Stimulated activated memory B cell treated with anti-CD40 and anti-IgM and Interleukin-4, amounts not matched to agents 10 μg/mL and 1 μg/mL and 100 μg/mL, for 72 hours (primary cell): ENCODE results near the gene PLXDC2.
"Not testable (repeated sequence)": the region's sequence is repeated elsewhere in the genome, so short reads cannot be mapped to it uniquely, and the experiment has no call there.

Experiments used
- ATAC-seq: fragments of 150-1000 bp; cut with Tn5 transposase; 2 replicates; pipeline ENCODE4 v1.10.0; 2021
- H3K27ac Mint-ChIP-seq: one replicate; pipeline ENCODE4 v1.8.0; 2022; ENCODE audit warnings: mild to moderate bottlenecking, mixed read lengths
- H3K27me3 Mint-ChIP-seq: one replicate; pipeline ENCODE4 v1.8.0; 2022; ENCODE audit warnings: mixed read lengths
- H3K36me3 Mint-ChIP-seq: one replicate; pipeline ENCODE4 v1.8.0; 2022; ENCODE audit warnings: mixed read lengths
- H3K4me1 Mint-ChIP-seq: one replicate; pipeline ENCODE4 v1.8.0; 2022; ENCODE audit warnings: mixed read lengths
- H3K4me3 Mint-ChIP-seq: one replicate; pipeline ENCODE4 v1.8.0; 2022; ENCODE audit warnings: mild to moderate bottlenecking, moderate library complexity, mixed read lengths
- H3K9me3 Mint-ChIP-seq: one replicate; pipeline ENCODE4 v1.8.0; 2022; ENCODE audit warnings: mixed read lengths

Gene PLXDC2

DNA sequence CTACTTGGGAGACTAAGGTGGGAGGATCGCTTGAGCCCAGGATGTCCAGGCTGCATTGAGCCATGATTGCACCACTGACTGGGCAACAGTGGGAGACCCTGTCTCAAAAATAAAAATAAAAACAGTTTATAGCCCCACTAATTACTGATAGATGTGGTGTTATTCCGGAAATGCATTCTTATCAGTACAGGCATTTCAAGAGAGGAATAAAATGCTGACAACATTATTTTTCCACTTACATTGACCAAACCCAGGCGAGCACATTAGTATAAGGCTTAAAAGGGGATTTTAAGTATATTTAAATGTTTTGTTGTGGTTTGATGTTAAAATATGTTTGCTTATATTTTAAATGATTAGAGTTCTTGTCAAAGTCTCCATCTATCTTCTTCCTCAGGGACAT is 359.5 kb downstream of the PLXDC2 start:
- no peaks in the 10 kb centered on the region for H3K27me3 Mint-ChIP-seq
- no peak overlapping the region for H3K27ac Mint-ChIP-seq
- H3K36me3 Mint-ChIP-seq, result no peaks in the 10 kb centered on the region
- no peaks in the 10 kb centered on the region for H3K9me3 Mint-ChIP-seq
- no peaks in the 10 kb centered on the region for H3K4me1 Mint-ChIP-seq
- no peak for ATAC-seq
- no peak overlapping the region for H3K4me3 Mint-ChIP-seq

DNA sequence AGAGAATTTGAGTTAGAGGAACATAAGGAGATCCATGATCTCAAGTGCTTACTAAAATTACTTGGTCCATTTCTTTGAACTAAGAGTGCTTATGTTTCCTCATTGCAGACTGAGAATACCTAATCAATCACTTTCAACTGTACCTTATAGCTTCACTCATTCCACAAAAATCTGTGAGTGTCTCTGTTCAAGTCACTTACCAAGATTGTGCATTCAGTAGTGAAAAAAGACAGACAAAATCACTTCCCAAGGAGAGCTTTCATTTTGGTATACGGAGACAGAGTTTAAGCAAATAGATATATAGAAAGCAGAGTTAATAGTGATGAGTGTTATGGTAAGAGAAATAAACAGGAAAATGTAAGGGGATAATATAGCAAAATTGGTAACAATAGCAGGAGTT is 364.5 kb downstream of the PLXDC2 start:
- ATAC-seq, result no peak
- no peaks in the 10 kb centered on the region for H3K4me1 Mint-ChIP-seq
- H3K9me3 Mint-ChIP-seq, result no peaks in the 10 kb centered on the region
- no peaks in the 10 kb centered on the region for H3K36me3 Mint-ChIP-seq
- no peak overlapping the region for H3K27ac Mint-ChIP-seq
- H3K4me3 Mint-ChIP-seq, result no peak overlapping the region
- no peaks in the 10 kb centered on the region for H3K27me3 Mint-ChIP-seq

DNA sequence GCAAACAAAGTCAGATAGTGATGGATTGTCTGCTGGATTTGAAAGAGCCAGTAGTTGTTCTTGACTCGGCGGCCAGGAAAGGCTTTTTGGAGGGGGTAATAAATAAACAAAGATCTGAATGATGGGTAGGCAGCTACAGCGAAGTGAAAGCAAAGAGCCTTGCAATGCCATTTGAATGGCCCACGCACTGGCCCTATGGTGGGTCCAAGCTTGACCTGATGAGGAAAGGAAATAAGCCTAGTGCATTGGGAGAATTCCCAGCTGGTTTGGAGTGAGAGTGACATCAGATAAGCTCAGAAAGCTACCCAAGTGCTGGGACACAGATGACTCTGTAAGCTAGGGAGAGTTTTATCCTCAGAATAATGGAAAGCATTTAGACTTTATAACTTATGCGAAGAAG is 365.2 kb downstream of the PLXDC2 start:
- peaks cover under 1% of the 10 kb centered on the region for H3K9me3 Mint-ChIP-seq
- H3K27me3 Mint-ChIP-seq, result no peaks in the 10 kb centered on the region
- H3K36me3 Mint-ChIP-seq, result no peaks in the 10 kb centered on the region
- no peak overlapping the region for H3K4me3 Mint-ChIP-seq
- ATAC-seq, result no peak
- H3K4me1 Mint-ChIP-seq, result no peaks in the 10 kb centered on the region
- H3K27ac Mint-ChIP-seq, result no peak overlapping the region

DNA sequence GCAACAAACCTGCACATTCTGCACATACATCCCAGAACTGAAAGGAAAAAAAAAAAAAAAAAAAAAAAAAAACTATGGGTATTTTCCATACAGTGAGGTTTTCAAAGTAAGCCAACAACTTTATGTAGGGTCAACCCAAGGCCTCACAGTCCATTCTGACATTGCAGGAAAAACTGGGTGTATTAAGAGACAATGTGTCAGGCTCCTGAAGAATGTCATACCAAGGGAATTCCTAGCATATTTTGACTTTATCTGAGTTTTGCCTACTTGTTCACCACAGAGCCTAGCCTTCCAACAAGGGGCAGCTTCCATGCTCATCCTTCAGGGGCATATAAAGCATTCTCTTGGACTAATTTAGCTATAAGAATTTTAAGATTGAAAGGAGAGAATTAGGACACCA is 368.9 kb downstream of the PLXDC2 start:
- ATAC-seq, result no peak
- H3K9me3 Mint-ChIP-seq, result peaks cover 5% of the 10 kb centered on the region
- no peak overlapping the region for H3K27ac Mint-ChIP-seq
- H3K36me3 Mint-ChIP-seq, result no peaks in the 10 kb centered on the region
- H3K27me3 Mint-ChIP-seq, result no peaks in the 10 kb centered on the region
- no peak overlapping the region for H3K4me3 Mint-ChIP-seq
- H3K4me1 Mint-ChIP-seq, result no peaks in the 10 kb centered on the region

DNA sequence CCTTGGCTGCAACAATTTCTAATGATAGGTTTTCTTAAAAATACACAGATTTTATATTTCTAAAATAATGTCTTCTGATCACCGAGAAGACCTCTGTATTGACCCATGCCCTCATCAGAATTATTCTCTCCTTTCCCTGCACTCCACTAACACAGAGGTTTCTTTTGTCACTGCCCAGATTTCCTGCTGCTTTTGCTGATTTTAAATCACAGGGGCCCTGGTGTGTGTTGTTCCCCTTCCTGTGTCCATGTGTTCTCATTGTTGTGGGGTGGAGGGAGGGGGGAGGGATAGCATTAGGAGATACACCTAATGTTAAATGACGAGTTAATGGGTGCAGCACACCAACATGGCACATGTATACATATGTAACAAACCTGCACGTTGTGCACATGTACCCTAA is 375.2 kb downstream of the PLXDC2 start:
- ATAC-seq, H3K27me3 Mint-ChIP-seq, H3K36me3 Mint-ChIP-seq, H3K4me1 Mint-ChIP-seq, H3K27ac Mint-ChIP-seq, H3K9me3 Mint-ChIP-seq, H3K4me3 Mint-ChIP-seq: not testable (repeated sequence)

DNA sequence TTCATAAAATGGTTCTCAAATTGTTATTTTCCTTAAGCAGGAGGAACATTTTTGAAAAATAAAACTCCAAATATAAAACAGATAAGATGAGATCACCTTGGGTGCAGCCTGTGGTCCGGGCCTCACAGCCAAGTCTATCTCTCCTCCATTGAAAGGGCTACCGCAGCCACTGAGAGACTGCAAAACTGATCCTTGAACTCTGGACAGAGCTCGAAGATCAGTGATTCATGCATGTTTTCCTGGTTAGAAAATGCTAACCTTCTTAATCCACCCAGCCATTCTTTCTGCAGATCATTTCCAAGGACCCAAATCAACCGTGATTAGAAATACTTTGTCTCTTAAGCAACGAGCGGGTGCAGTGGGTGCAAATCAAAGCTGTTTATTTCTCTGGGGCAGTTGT is 378.8 kb downstream of the PLXDC2 start:
- H3K27ac Mint-ChIP-seq, result no peak overlapping the region
- H3K27me3 Mint-ChIP-seq, result no peaks in the 10 kb centered on the region
- H3K4me3 Mint-ChIP-seq, result no peak overlapping the region
- H3K9me3 Mint-ChIP-seq, result no peaks in the 10 kb centered on the region
- no peaks in the 10 kb centered on the region for H3K36me3 Mint-ChIP-seq
- no peak for ATAC-seq
- H3K4me1 Mint-ChIP-seq, result no peaks in the 10 kb centered on the region

DNA sequence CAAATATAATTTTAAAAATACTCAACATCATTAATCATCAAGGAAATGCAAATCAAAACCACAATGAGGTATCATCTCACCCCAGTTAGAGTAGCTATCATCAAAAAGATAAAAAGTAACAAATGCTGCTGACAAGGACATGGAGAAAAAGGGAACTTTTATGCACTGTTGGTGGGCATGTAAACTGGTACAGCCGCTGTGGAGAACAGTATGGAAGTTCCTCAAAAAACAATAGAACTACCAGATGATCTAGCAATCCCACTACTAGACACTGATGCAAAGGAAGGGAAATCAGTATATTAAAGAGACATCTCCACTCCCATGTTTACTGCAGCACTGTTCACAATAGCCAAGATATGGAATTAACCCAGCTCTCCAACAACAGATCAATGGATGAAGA is 384.5 kb downstream of the PLXDC2 start:
- no peak for ATAC-seq
- Mint-ChIP-seq H3K27me3 (no peaks in the 10 kb centered on the region), H3K27ac (no peak overlapping the region), H3K4me1 (no peaks in the 10 kb centered on the region), H3K4me3 (no peak overlapping the region), H3K36me3 (no peaks in the 10 kb centered on the region), H3K9me3 (no peaks in the 10 kb centered on the region)

DNA sequence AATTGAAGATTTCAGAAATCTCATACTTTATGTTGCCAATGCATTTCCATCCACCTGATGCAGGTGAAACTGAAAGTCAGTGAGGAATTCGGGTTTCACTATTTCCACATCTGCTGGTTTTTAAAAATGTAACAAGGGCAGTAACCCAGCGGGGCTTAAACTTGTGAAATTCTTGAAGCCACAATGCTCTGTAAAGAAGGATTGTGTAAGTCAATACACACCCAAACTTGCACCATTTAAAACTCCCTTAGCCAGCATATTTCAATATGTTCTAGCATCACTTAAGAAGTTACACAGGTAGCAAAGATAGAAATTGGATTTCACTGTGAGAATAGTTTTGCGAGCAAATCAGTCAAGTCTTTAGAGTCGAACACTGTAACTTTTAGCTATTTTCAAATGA is 386.1 kb downstream of the PLXDC2 start:
- no peaks in the 10 kb centered on the region for H3K36me3 Mint-ChIP-seq
- no peak overlapping the region for H3K4me3 Mint-ChIP-seq
- no peak for ATAC-seq
- no peaks in the 10 kb centered on the region for H3K9me3 Mint-ChIP-seq
- H3K27ac Mint-ChIP-seq, result no peak overlapping the region
- no peaks in the 10 kb centered on the region for H3K27me3 Mint-ChIP-seq
- H3K4me1 Mint-ChIP-seq, result no peaks in the 10 kb centered on the region

DNA sequence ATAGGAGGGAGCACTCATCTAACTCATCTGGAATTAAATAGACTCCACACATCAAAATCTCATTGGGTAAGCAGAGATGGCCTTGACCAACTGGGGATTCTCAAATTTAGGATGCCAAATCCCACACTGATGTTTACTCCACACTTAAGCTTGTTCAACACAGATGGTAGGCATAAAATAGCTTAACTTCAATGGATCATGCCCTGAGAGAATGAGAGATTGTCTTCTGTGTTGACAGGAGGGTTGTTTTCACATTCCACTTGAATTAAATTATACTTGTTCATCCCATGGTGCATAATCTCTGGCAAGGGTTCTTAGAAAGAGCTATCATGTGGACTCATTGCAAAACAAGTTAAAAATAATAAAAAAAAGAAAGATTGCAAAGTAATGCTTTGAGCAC is 391.4 kb downstream of the PLXDC2 start:
- Mint-ChIP-seq H3K27me3 (no peaks in the 10 kb centered on the region), H3K9me3 (peaks cover 10% of the 10 kb centered on the region), H3K36me3 (no peaks in the 10 kb centered on the region), H3K4me1 (no peaks in the 10 kb centered on the region), H3K27ac (no peak overlapping the region), H3K4me3 (no peak overlapping the region)
- no peak for ATAC-seq

DNA sequence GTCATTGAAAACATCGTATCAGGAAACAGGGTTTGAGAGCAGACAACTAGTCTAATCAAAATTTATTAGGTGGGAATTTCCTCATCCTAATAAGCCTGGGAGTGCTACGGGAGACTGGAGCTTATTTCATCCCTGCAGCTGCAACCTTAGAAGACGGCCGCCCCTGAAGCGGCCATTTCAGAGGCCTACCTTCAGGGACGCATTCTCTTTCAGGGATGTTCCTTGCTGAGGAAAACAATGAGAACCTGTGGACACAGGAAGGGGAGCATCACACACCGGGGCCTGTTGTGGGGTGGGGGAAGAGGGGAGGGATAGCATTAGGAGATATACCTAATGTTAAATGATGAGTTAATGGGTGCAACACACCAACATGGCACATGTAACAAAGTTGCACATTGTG is 392.9 kb downstream of the PLXDC2 start:
- not testable (repeated sequence) for H3K9me3 Mint-ChIP-seq, H3K36me3 Mint-ChIP-seq, ATAC-seq, H3K27ac Mint-ChIP-seq, H3K27me3 Mint-ChIP-seq, H3K4me1 Mint-ChIP-seq, H3K4me3 Mint-ChIP-seq

DNA sequence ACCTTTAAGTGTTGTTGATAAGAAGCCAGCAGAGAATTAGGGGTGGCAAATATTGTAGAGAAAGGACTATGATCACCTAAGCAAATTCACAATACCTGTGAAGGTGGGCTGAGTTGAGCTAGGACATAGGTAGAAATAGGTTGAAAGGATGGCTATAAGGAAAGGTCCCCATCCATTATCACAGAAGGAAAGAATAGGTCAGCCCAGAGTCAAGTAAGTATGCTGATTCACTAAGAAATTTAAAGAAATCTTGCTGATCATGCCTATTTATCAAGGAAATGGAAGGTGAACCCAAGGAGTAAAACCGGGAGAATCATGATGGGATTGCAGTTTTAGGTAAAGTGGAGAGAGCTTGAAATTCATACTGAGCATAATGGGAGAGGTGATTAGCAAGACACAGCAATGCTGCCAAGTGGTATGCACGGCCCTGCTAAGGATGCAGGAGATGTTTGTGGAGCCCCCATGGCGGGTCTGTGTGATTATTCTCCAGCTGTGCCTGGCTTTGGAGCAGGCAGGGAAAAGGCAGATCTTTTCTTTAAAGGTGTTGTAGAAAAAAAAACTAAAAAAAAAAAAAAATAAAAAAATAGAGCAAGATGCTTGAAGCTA is 399.4 kb downstream of the PLXDC2 start:
- Mint-ChIP-seq H3K4me1 (no peaks in the 10 kb centered on the region), H3K36me3 (no peaks in the 10 kb centered on the region), H3K27me3 (no peaks in the 10 kb centered on the region), H3K9me3 (peaks cover 6% of the 10 kb centered on the region), H3K27ac (no peak overlapping the region), H3K4me3 (no peak overlapping the region)
- ATAC-seq, result no peak

DNA sequence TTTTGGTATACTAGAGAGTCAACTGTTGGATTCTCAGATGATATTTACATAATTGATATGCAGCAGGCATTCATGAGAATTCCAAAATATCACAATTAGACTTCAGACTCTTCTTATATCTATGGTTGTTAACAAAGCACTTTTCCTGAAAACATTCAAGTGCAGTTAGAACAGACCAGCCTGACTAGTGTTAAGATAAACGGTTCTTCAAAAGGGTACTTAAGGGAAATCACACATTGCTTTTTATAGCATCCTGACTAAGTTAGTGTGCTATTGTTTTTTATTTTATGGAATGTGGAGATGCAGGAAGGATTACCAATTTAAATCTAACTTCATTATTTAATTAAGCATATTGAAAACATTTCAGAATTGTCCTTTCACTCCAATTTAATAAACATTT is 405.1 kb downstream of the PLXDC2 start:
- H3K4me3 Mint-ChIP-seq, result no peak overlapping the region
- H3K27ac Mint-ChIP-seq, result no peak overlapping the region
- H3K27me3 Mint-ChIP-seq, result no peaks in the 10 kb centered on the region
- no peak for ATAC-seq
- peaks cover 3% of the 10 kb centered on the region for H3K9me3 Mint-ChIP-seq
- no peaks in the 10 kb centered on the region for H3K36me3 Mint-ChIP-seq
- H3K4me1 Mint-ChIP-seq, result no peaks in the 10 kb centered on the region

DNA sequence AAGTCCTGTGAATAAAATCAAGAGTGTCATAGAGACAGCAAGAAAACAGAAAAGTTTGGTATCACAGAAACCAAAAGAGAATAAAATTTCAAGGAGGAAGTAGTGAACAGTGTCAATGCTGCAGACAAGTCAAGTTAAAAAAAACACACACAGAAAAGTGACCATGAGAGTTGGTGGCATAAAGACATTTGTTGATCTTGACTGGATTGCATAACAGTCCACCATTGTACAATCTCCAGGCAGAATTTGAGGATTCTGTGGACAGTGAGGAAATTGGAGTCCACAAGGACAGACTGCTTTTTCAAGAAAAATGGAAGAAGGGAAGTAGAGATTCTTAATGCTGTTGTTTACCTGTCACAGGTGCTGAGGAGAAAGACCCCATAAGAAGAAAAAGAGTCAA is 412.5 kb downstream of the PLXDC2 start:
- H3K27ac Mint-ChIP-seq, result no peak overlapping the region
- ATAC-seq, result no peak
- no peaks in the 10 kb centered on the region for H3K4me1 Mint-ChIP-seq
- H3K4me3 Mint-ChIP-seq, result no peak overlapping the region
- peaks cover 13% of the 10 kb centered on the region for H3K9me3 Mint-ChIP-seq
- H3K36me3 Mint-ChIP-seq, result no peaks in the 10 kb centered on the region
- H3K27me3 Mint-ChIP-seq, result no peaks in the 10 kb centered on the region

DNA sequence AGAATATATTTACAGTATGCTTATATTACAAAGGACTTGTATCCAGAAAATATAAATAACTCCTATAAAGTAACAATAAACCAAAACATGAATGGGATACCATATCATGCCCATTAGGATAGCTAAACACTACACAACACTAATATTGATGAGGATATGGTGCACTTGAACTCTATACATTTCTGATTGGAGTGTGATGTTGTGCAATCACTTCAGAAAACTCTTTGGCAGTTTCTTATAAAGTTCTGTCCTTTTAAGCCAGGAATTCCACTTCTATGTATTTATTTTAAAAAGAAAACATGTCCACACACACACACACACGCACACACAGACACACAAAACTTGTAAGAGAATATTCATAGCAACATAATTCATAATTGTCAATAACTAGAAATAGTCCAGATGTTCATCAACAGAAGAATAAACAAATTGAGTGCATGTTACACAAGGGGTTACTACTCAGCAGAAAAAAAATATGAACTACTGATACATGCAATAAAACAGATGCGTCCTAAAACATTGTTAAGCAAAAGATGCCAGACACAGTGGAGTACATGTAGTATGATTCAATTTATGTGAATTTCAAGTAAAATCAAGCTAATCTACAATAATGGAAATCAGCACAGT is 416.0 kb downstream of the PLXDC2 start:
- no peaks in the 10 kb centered on the region for H3K36me3 Mint-ChIP-seq
- H3K4me1 Mint-ChIP-seq, result no peaks in the 10 kb centered on the region
- no peak overlapping the region for H3K4me3 Mint-ChIP-seq
- ATAC-seq, result no peak
- no peaks in the 10 kb centered on the region for H3K27me3 Mint-ChIP-seq
- no peak overlapping the region for H3K27ac Mint-ChIP-seq
- H3K9me3 Mint-ChIP-seq, result peaks cover 13% of the 10 kb centered on the region

DNA sequence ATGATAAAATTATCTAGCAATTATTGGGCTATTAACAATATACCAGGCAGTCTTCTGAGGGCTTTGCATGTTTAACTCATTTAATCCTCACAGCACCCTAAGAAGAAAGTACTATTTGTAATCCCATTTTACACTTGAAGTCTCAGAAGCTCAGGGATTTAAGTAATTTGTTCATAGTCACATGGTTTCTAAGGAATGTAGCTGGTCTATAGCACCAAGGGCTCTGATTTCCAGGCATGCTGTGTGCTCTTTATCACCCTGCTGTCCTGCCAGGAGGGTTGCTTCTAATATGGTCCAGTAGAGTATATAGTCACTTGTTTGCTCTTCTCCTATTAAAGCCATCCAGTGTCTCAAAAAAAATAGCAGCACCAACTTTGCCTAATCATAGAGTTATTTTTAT is 417.2 kb downstream of the PLXDC2 start:
- H3K4me1 Mint-ChIP-seq, result no peaks in the 10 kb centered on the region
- H3K36me3 Mint-ChIP-seq, result no peaks in the 10 kb centered on the region
- no peaks in the 10 kb centered on the region for H3K27me3 Mint-ChIP-seq
- H3K9me3 Mint-ChIP-seq, result peaks cover 9% of the 10 kb centered on the region
- H3K27ac Mint-ChIP-seq, result no peak overlapping the region
- H3K4me3 Mint-ChIP-seq, result no peak overlapping the region
- no peak for ATAC-seq

DNA sequence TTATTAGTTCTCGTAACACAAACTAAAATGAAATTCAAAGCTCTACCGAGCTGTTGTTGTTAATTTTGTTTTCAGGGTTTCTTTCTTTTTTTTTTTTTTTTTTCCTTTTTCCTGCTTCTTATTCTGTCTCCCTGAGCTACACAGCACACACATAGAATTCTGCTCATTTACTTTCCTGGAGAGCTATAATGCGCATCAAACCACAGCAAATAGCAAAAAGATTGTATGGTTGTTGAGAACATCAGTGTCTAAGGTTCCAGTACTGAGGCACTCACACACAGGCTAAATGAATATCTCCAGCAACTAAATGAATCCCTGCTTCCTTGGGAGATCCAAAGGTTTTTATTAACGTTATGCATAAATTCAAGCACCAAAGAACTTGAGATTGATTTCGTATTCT is 418.3 kb downstream of the PLXDC2 start:
- no peaks in the 10 kb centered on the region for H3K36me3 Mint-ChIP-seq
- no peaks in the 10 kb centered on the region for H3K27me3 Mint-ChIP-seq
- H3K27ac Mint-ChIP-seq, result no peak overlapping the region
- no peak overlapping the region for H3K4me3 Mint-ChIP-seq
- peaks cover 6% of the 10 kb centered on the region for H3K9me3 Mint-ChIP-seq
- ATAC-seq, result no peak
- H3K4me1 Mint-ChIP-seq, result no peaks in the 10 kb centered on the region
